ENCODE results near the gene EFCAB14. TPM values are rescaled to one million over a fixed set of nuclear protein-coding genes. Genes with fewer than 3 reads are reported as not detected.

The EFCAB14 gene
- total RNA-seq, 4 donors from 2014 or later, result 87.9 to 136 (median 121) TPM

DNA sequence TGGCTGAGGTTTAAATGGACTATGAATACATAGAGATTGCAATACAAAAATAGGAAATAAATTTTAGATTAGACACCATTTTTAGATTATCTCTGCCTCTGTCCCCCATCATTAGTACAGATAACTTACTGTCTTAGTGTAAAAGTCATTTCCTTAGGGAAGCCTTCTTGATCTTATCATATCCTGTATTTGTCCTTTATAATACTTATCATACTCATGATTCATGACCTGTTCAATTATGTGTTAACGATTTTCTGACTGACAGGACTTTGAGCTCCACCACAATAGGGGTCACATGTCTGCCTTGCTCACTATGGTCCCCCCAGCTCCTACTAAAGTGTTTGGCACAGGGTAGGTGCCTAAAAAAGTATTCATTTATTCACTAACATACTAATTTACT lies 32.7 kb downstream of the EFCAB14 start:
- H3K27me3 ChIP-seq, result no peaks in the 10 kb centered on the region
- no peak for DNase-seq (ENCODE audit: low spot score in 2 of 2)
- H3K4me3 ChIP-seq, result no peak overlapping the region
- no peaks in the 10 kb centered on the region for H3K9me3 ChIP-seq
- no peak for TF ChIP-seq POLR2A (IDR thresholded peaks at IDR 0.05)
- TF ChIP-seq, protein P1, sequence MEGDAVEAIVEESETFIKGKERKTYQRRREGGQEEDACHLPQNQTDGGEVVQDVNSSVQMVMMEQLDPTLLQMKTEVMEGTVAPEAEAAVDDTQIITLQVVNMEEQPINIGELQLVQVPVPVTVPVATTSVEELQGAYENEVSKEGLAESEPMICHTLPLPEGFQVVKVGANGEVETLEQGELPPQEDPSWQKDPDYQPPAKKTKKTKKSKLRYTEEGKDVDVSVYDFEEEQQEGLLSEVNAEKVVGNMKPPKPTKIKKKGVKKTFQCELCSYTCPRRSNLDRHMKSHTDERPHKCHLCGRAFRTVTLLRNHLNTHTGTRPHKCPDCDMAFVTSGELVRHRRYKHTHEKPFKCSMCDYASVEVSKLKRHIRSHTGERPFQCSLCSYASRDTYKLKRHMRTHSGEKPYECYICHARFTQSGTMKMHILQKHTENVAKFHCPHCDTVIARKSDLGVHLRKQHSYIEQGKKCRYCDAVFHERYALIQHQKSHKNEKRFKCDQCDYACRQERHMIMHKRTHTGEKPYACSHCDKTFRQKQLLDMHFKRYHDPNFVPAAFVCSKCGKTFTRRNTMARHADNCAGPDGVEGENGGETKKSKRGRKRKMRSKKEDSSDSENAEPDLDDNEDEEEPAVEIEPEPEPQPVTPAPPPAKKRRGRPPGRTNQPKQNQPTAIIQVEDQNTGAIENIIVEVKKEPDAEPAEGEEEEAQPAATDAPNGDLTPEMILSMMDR (IDR thresholded peaks at IDR 0.05), result no peak
- no peak for TF ChIP-seq POLR2AphosphoS5 (IDR thresholded peaks at IDR 0.05)
- TF ChIP-seq EP300 (IDR thresholded peaks at IDR 0.05), result no peak
- H3K27ac ChIP-seq, result no peak overlapping the region
- 31% methylated on average over 1 of the region's 1 CpG for WGBS
- peaks cover 16% of the 10 kb centered on the region for H3K4me1 ChIP-seq
- H3K36me3 ChIP-seq, result peaks cover 94% of the 10 kb centered on the region

DNA sequence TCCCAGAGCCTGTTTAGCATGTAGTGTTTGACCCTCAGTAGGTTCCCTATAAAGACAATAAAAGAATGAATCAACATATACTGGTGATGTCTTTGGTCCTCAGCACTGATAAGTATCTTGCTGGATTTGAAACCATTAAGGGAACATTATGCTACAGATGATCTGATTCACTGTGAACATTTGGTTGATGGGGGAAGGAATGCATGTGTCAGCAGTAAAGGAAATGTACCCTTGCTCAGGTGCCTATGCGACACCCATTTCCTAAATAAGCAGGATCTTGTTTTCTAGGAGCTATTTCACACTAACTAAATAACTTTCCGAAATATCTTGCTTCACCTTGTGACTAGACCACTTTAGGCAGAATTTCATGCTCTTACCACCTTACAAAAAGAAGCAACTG lies 34.2 kb downstream of the EFCAB14 start:
- no peak overlapping the region for H3K27ac ChIP-seq
- peaks cover 16% of the 10 kb centered on the region for H3K4me1 ChIP-seq
- WGBS, result 93% methylated on average over 2 of the region's 2 CpGs
- H3K4me3 ChIP-seq, result no peak overlapping the region
- H3K9me3 ChIP-seq, result no peaks in the 10 kb centered on the region
- TF ChIP-seq POLR2AphosphoS5 (IDR thresholded peaks at IDR 0.05), result no peak
- no peak for TF ChIP-seq EP300 (IDR thresholded peaks at IDR 0.05)
- TF ChIP-seq, protein P1 (IDR thresholded peaks at IDR 0.05), result no peak
- TF ChIP-seq POLR2A (IDR thresholded peaks at IDR 0.05), result no peak
- H3K27me3 ChIP-seq, result no peaks in the 10 kb centered on the region
- H3K36me3 ChIP-seq, result peaks cover 94% of the 10 kb centered on the region
- DNase-seq (ENCODE audit: low spot score in 2 of 2), result no peak

DNA sequence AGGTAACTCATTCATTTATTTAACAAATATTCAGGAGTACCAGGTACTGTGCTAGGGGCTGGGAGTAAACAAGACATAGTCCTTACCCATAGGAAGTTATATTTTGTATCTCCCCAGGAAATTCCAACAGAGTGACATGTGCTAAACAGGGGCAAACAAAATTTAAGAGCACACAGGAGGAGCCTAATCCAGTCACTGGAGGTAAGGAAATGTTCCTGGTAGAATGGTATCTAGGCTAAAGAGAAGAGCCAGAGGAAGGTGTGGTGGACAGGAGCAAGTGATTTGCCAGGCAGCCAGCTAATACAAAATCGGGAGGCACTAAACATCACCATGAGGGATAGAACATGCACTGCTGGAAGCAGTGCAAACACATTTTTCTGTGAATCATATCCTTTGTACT lies 36.9 kb downstream of the EFCAB14 start:
- TF ChIP-seq EP300 (IDR thresholded peaks at IDR 0.05), result no peak
- TF ChIP-seq POLR2A (IDR thresholded peaks at IDR 0.05), result no peak
- no peak for TF ChIP-seq POLR2AphosphoS5 (IDR thresholded peaks at IDR 0.05)
- TF ChIP-seq, protein P1 (IDR thresholded peaks at IDR 0.05), result no peak
- Histone ChIP-seq H3K27me3 (no peaks in the 10 kb centered on the region), H3K4me1 (peaks cover 4% of the 10 kb centered on the region), H3K4me3 (no peak overlapping the region), H3K27ac (no peak overlapping the region), H3K36me3 (peaks cover 97% of the 10 kb centered on the region), H3K9me3 (no peaks in the 10 kb centered on the region)
- DNase-seq (ENCODE audit: low spot score in 2 of 2), result no peak
- whole genome bisulfite sequencing, result 43% methylated on average over 1 of the region's 1 CpG

DNA sequence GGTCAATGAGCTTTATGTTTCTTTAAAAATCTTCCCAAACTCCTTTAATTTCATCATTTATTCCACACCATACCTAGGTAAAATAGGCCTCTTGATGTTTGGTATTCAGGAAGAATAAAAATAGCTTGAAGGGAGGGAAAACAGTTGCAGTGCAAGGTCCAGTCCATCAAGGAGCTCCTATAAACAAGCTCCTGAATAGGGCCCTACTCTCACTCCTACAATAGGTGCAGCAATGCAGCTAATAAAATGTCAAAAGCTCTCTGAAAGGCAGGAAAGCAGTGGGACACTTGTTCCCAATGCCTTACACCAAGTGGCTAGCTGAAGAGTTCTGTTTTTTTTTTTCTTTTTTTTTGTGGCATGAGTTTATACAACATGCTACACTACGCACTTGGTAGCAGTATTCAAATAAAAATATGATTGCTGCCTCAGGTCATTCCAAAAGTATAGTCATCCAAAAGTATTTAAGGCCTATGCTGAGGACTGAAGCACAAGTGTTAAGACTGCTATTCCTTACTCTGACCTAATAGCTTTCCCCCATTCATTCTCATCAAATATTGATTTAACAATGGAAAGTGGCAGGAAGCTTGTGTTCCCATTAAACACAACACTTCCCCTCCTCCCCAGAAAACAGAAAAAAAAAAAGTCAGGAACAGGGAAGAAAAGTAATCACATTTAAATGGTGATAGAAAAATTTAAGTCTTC lies 37.4 kb downstream of the EFCAB14 start:
- Histone ChIP-seq H3K4me3 (no peak overlapping the region), H3K27me3 (no peaks in the 10 kb centered on the region), H3K9me3 (no peaks in the 10 kb centered on the region), H3K36me3 (peaks cover 95% of the 10 kb centered on the region), H3K27ac (no peak overlapping the region), H3K4me1 (no peaks in the 10 kb centered on the region)
- DNase-seq (ENCODE audit: low spot score in 2 of 2), result no peak
- TF ChIP-seq EP300 (IDR thresholded peaks at IDR 0.05), result no peak
- no peak for TF ChIP-seq POLR2AphosphoS5 (IDR thresholded peaks at IDR 0.05)
- TF ChIP-seq, protein P1 (IDR thresholded peaks at IDR 0.05), result no peak
- TF ChIP-seq POLR2A (IDR thresholded peaks at IDR 0.05), result no peak
- 80% methylated on average over 1 of the region's 1 CpG for WGBS

DNA sequence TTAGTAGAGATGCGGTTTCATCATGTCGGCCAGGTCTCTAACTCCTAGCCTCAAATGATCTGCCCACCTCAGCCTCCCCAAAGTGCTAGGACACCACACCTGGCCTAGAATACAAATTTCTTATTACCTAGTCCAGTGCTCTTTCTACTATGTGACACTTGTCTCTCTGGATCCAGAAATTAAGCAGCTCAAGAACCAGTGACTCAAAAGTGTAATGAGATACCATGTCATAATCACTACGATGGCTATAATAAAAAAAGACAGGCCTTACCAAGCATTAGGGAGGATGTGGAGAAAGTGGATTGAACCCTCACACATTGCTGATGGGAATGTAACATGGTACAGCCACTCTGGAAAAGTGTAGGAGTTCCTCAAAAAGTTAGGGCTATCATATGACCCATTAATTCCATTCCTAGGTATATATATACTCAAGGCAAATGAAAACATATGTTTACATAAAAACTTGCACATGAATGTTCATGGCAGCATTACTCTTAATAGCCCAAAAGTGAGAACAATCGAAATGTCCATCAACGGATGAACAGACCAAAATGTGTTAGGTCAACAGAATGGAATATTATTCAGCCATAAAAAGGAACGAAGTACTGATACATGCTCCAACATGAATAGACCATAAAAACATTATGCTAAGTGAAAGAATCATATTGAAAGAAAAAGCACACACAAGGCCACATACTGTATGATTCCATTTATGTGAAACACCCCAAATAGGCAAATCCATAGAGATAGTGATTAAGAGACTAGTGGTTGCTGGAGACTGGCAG lies 38.9 kb downstream of the EFCAB14 start:
- Histone ChIP-seq H3K4me3 (no peak overlapping the region), H3K4me1 (no peaks in the 10 kb centered on the region), H3K9me3 (no peaks in the 10 kb centered on the region), H3K27me3 (no peaks in the 10 kb centered on the region), H3K27ac (no peak overlapping the region), H3K36me3 (peaks cover 94% of the 10 kb centered on the region)
- TF ChIP-seq, protein P1 (IDR thresholded peaks at IDR 0.05), result no peak
- TF ChIP-seq EP300 (IDR thresholded peaks at IDR 0.05) (no peak), POLR2A (IDR thresholded peaks at IDR 0.05) (no peak), POLR2AphosphoS5 (IDR thresholded peaks at IDR 0.05) (no peak)
- DNase-seq (ENCODE audit: low spot score in 2 of 2), result no peak
- WGBS, result 94% methylated on average over 6 of the region's 6 CpGs
